ENCODE measurements around the gene FRAS1. TPM values are rescaled to one million over a fixed set of nuclear protein-coding genes. Genes with fewer than 3 reads are reported as not detected.
A peak's percentile ranks its signal among the peaks of the same experiment; 100 is the strongest.

FRAS1 gene
- total and polyA plus RNA-seq, 9 of the 15 experiments (the other 6 are each of a cell fraction or from before 2014, with no cell fraction given), result under 0.01 to 0.11 (median 0.04) TPM; not detected in 2

DNA sequence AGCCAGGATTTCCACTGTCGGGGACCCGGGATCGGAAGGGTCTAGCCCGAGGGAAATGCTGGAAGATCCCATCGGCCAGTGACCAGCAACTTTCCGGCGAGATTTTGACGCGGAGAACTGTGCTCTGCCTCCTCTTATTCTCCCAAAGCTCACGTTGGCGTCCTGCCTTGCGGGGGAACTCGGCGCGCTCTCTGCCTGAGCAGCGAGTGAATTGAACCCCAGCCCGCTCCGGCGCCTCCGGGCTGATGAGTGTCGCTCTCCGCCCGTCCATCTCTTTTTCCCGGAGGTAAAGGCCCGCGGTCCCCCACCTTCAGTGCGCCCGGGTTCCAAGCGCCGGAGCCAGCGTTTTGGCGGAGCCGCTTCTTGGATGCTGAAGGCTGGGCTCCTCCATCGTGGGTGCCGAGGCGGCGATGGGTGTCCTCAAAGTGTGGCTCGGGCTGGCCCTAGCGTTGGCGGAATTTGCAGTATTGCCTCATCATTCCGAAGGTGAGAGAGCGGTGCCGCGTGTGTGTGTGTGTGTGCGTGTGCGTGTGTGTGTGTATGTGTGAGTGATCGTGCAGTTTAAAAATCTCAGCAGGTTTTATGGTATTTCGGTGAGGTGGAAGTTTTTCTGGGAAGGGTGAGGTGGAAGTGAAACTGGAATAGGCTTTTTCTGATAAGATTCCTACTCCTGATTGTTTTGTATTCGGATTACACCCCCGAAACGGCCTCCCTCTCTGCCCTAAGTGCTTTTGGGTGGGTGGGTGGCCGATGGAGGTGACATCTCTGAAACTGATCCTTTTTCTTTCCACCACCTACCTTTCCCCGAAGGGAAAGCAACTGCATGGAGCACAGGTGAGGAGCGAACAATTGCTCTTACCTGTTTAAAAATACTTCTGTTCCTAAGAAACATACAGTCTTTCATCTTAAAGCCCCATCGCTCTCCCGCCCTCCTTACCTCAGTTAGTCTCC lies 752 bp downstream of the FRAS1 start:
- Histone ChIP-seq H3K4me3 (no peak overlapping the region), H3K4me2 (ENCODE audit: insufficient read depth, low read length) (no peak overlapping the region), H4K20me1 (replicated peaks; ENCODE audit: control insufficient read depth, insufficient read depth, low read length) (no peaks in the 10 kb centered on the region), H3K27ac (ENCODE audit: extremely low read depth, low read depth, low read length) (no peak overlapping the region), H3K27me3 (ENCODE audit: control insufficient read depth in 2 of 2, insufficient read depth in 2 of 2, low read length in 2 of 2) (peaks cover 35 to 41% of the 10 kb centered on the region in 2 experiments), H3K9me1 (ENCODE audit: control insufficient read depth, insufficient read depth, low read length) (no peaks in the 10 kb centered on the region), H3K36me3 (ENCODE audit: control insufficient read depth, insufficient read depth, low read length) (no peaks in the 10 kb centered on the region), H3K9me3 (replicated peaks; ENCODE audit: control insufficient read depth, insufficient read depth, low read depth, low read length) (no peaks in the 10 kb centered on the region), H2AFZ (ENCODE audit: low read depth, low read length) (no peak overlapping the region), H3K79me2 (ENCODE audit: control insufficient read depth, insufficient read depth, low read length) (no peaks in the 10 kb centered on the region), H3K9ac (ENCODE audit: insufficient read depth in 1 of 2, low read depth in 2 of 2, low read length in 2 of 2) (no peak overlapping the region), H3K4me1 (replicated peaks in 1 of 2; ENCODE audit: control insufficient read depth in 2 of 2, insufficient read depth in 2 of 2, low read length in 2 of 2) (peaks cover 0 to 18% of the 10 kb centered on the region in 2 experiments; a peak in 4 of 5 replicates)
- in situ Hi-C loops (cut with MboI) (no loop called here), intact Hi-C loops (cut with micrococcal nuclease) (loop anchor here (5.0 kb wide), 1 partner anchor 114 kb away; no protein-coding TSS in a partner anchor)
- POLR2A ChIA-PET, result interaction anchor here (0.7 kb wide), 1 partner anchor 13 kb away, joined by 4 read pairs; no protein-coding TSS in a partner anchor
- DNase-seq (ENCODE audit: extremely low read depth in 1 of 4, low spot score in 3 of 4) (no peak), ATAC-seq (no peak), FAIRE-seq (no peak)
- WGBS (ENCODE audit: insufficient coverage, low coverage, missing lambda C conversion rate), result 19% methylated on average over 47 of the region's 56 CpGs
- CTCF ChIA-PET (ENCODE audit: low intra/inter-chr PET ratio), result no interaction called here
- TF ChIP-seq CEBPG (CRISPR knock-in tag; IDR thresholded peaks at IDR 0.05), result peak; percentile 16; the same call in 1 of the 2 replicates
- TF ChIP-seq CEBPG (tag; conservative IDR thresholded peaks at IDR 0.05 in 1 of 2, IDR thresholded peaks at IDR 0.05 in 1 of 2), result peak; percentile 17 to 34; a peak in 2 of 4 replicates
- TF ChIP-seq, protein P1, sequence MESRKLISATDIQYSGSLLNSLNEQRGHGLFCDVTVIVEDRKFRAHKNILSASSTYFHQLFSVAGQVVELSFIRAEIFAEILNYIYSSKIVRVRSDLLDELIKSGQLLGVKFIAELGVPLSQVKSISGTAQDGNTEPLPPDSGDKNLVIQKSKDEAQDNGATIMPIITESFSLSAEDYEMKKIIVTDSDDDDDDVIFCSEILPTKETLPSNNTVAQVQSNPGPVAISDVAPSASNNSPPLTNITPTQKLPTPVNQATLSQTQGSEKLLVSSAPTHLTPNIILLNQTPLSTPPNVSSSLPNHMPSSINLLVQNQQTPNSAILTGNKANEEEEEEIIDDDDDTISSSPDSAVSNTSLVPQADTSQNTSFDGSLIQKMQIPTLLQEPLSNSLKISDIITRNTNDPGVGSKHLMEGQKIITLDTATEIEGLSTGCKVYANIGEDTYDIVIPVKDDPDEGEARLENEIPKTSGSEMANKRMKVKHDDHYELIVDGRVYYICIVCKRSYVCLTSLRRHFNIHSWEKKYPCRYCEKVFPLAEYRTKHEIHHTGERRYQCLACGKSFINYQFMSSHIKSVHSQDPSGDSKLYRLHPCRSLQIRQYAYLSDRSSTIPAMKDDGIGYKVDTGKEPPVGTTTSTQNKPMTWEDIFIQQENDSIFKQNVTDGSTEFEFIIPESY (CRISPR knock-in tag; IDR thresholded peaks at IDR 0.05), result peak; percentile 47; the same call in 1 of the 2 replicates
- TF ChIP-seq, protein P2, sequence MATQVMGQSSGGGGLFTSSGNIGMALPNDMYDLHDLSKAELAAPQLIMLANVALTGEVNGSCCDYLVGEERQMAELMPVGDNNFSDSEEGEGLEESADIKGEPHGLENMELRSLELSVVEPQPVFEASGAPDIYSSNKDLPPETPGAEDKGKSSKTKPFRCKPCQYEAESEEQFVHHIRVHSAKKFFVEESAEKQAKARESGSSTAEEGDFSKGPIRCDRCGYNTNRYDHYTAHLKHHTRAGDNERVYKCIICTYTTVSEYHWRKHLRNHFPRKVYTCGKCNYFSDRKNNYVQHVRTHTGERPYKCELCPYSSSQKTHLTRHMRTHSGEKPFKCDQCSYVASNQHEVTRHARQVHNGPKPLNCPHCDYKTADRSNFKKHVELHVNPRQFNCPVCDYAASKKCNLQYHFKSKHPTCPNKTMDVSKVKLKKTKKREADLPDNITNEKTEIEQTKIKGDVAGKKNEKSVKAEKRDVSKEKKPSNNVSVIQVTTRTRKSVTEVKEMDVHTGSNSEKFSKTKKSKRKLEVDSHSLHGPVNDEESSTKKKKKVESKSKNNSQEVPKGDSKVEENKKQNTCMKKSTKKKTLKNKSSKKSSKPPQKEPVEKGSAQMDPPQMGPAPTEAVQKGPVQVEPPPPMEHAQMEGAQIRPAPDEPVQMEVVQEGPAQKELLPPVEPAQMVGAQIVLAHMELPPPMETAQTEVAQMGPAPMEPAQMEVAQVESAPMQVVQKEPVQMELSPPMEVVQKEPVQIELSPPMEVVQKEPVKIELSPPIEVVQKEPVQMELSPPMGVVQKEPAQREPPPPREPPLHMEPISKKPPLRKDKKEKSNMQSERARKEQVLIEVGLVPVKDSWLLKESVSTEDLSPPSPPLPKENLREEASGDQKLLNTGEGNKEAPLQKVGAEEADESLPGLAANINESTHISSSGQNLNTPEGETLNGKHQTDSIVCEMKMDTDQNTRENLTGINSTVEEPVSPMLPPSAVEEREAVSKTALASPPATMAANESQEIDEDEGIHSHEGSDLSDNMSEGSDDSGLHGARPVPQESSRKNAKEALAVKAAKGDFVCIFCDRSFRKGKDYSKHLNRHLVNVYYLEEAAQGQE (IDR thresholded peaks at IDR 0.05; ENCODE audit: borderline replicate concordance), result no peak
- TF ChIP-seq, protein P2 (CRISPR knock-in tag; IDR thresholded peaks at IDR 0.05; ENCODE audit: low read depth), result no peak
- TF ChIP-seq, protein P3, sequence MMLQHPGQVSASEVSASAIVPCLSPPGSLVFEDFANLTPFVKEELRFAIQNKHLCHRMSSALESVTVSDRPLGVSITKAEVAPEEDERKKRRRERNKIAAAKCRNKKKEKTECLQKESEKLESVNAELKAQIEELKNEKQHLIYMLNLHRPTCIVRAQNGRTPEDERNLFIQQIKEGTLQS (IDR thresholded peaks at IDR 0.05), result 0 out of 2 replicates have a peak, but pooled peaks have one; percentile 23
- TF ChIP-seq, protein P3 (CRISPR knock-in tag; conservative IDR thresholded peaks at IDR 0.05), result no peak
- no peak for TF ChIP-seq PHF21A (IDR thresholded peaks at IDR 0.05; ENCODE audit: borderline replicate concordance, low read depth)
- BruUV-seq (replicated peaks), result no TSS peak
